HL-60/S4 (cell line): Measurements from ENCODE around the gene TRAP1.
"Not testable (repeated sequence)": the region's sequence is repeated elsewhere in the genome, so short reads cannot be mapped to it uniquely, and the experiment has no call there.

Source experiments
- in situ Hi-C: fragments of 300-500 bp; cut with MboI; formaldehyde crosslinking; loops from 2 replicates; pipeline ENCODE4 v1.14.3; 2022; ENCODE audit warnings: low sequenced_read_pairs

Gene TRAP1

GRCh38 chr16:3714378-3714777 is 2.9 kb downstream of the TRAP1 start:
- in situ Hi-C loops, result not testable (repeated sequence)

GRCh38 chr16:3713587-3714242 is 3.6 kb downstream of the TRAP1 start:
- in situ Hi-C loops, result no loop called here

GRCh38 chr16:3712861-3713372 is 4.4 kb downstream of the TRAP1 start:
- in situ Hi-C loops, result no loop called here

GRCh38 chr16:3706253-3707012 is 10.9 kb downstream of the TRAP1 start:
- in situ Hi-C loops, result no loop called here

- in situ Hi-C loops, result no loop called here
These were observed 15.2 kb downstream of the TRAP1 start for GRCh38 chr16:3702082-3702481.

- in situ Hi-C loops, result no loop called here
These were observed 15.8 kb downstream of the TRAP1 start for GRCh38 chr16:3701531-3701930.

- in situ Hi-C loops, result no loop called here
These were observed 18.4 kb downstream of the TRAP1 start for GRCh38 chr16:3698941-3699340.

- in situ Hi-C loops, result no loop called here
These were observed 20.7 kb downstream of the TRAP1 start for GRCh38 chr16:3696425-3697218.

GRCh38 chr16:3695610-3696369 is 21.5 kb downstream of the TRAP1 start:
- in situ Hi-C loops, result no loop called here

- in situ Hi-C loops, result no loop called here
These were observed 23.3 kb downstream of the TRAP1 start for GRCh38 chr16:3694051-3694450.

- in situ Hi-C loops, result no loop called here
These were observed 25.6 kb downstream of the TRAP1 start for GRCh38 chr16:3691761-3692160.

GRCh38 chr16:3690980-3691720 is 26.2 kb downstream of the TRAP1 start:
- in situ Hi-C loops, result no loop called here

GRCh38 chr16:3690470-3690928 is 26.8 kb downstream of the TRAP1 start:
- in situ Hi-C loops, result no loop called here

- in situ Hi-C loops, result no loop called here
These were observed 27.6 kb downstream of the TRAP1 start for GRCh38 chr16:3689731-3690130.

GRCh38 chr16:3687792-3688191 is 29.5 kb downstream of the TRAP1 start:
- in situ Hi-C loops, result no loop called here

- in situ Hi-C loops, result no loop called here
These were observed 30.3 kb downstream of the TRAP1 start for GRCh38 chr16:3687021-3687420.

GRCh38 chr16:3681206-3681605 is 36.1 kb downstream of the TRAP1 start:
- in situ Hi-C loops, result no loop called here

- in situ Hi-C loops, result no loop called here
These were observed 39.3 kb downstream of the TRAP1 start for GRCh38 chr16:3677994-3678393.

GRCh38 chr16:3675601-3676130 is 41.7 kb downstream of the TRAP1 start:
- in situ Hi-C loops, result no loop called here
